Measurements from ENCODE around the gene ADIPOQ. TPM values are rescaled to one million over a fixed set of nuclear protein-coding genes. Genes with fewer than 3 reads are reported as not detected.

The ADIPOQ gene
- total and polyA plus RNA-seq, 2 of the 13 experiments (the other 11 are each of a cell fraction or from before 2014, with no cell fraction given): not detected

DNA sequence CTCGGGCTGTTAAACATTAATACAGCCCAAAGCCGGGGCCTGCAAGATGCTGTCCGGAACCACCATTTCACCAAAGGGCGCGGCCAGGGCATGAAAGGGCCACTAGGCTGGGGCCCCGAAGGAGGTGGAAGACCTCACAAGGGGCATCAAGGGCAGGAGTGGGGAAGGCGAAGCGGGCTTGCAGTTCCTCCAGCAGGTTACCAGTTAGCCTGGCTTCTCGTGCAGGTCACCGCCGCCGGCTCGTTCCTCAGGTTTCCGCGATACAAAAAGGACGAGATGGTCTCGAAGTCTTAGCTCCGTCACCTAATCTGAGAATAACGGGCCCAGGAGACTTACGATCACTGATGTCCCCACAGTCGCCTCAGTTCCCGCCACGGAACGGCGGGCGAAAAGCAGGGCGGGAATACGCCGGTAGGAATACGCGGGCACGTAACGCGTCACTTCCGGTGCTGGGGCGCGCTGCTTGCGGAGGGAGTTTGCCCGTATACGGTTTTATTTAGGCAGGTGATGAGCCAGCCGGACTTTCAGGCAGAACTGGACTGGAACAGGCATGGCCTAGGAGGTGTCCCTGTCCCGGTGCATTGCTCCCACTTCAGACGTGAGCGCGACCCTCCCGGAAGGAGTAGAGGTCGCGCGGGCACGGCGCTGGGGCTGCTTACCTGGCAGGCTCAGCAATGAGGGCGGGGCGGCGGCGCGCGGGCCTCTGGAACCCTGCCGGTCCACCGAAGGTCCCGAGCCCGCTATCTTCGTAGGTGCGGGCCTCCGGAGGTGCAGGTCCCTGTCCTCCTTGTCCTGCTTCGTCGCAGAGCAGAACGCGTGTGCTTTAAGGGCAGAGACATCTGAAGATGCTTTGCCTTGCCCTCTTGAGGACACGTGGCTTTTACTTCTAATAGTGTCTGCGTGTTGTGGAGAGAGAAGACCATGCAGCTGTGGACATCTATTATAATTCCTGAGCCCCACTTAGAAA lies 36.1 kb upstream of the ADIPOQ start, which contains the start of gene RFC4 (continued):
- TF ChIP-seq ZNF446 (CRISPR knock-in tag; IDR thresholded peaks at IDR 0.05) (peak; percentile 77; the same call in 1 of the 2 replicates), SP5 (CRISPR knock-in tag; IDR thresholded peaks at IDR 0.05; ENCODE audit: borderline replicate concordance, low read depth) (no peak), MLLT10 (CRISPR knock-in tag; IDR thresholded peaks at IDR 0.05) (no peak), ZFYVE20 (CRISPR knock-in tag; IDR thresholded peaks at IDR 0.05; ENCODE audit: borderline replicate concordance, low read depth) (peak; percentile 57; the same call in 1 of the 2 replicates), ZNF577 (CRISPR knock-in tag; IDR thresholded peaks at IDR 0.05; ENCODE audit: borderline replicate concordance, low read depth) (no peak), SRSF1 (optimal IDR thresholded peaks at IDR 0.05; ENCODE audit: low read depth, low read length) (peak; percentile 82), CREB1 (IDR thresholded peaks at IDR 0.05) (peak; percentile 93), CREB1 (CRISPR knock-in tag; IDR thresholded peaks at IDR 0.05) (peak; percentile 99), PRPF4 (IDR thresholded peaks at IDR 0.05; ENCODE audit: low read depth, low read length, poor library complexity, severe bottlenecking) (no peak), KLF6 (CRISPR knock-in tag; IDR thresholded peaks at IDR 0.05) (peak; percentile 43; the same call in 1 of the 2 replicates), MTF1 (CRISPR knock-in tag; IDR thresholded peaks at IDR 0.05) (no peak), KDM6A (CRISPR knock-in tag; IDR thresholded peaks at IDR 0.05; ENCODE audit: low read depth) (no peak), DMAP1 (CRISPR knock-in tag; IDR thresholded peaks at IDR 0.05) (peak; percentile 93), ZNF749 (CRISPR knock-in tag; IDR thresholded peaks at IDR 0.05; ENCODE audit: borderline replicate concordance) (peak; percentile 88; the same call in 1 of the 2 replicates), ATF7-NPFF (CRISPR knock-in tag; IDR thresholded peaks at IDR 0.05; ENCODE audit: low read depth) (no peak; the same call in 1 of the 2 replicates), GTF3A (CRISPR knock-in tag; conservative IDR thresholded peaks at IDR 0.05) (no peak)
- TF ChIP-seq, protein P1, sequence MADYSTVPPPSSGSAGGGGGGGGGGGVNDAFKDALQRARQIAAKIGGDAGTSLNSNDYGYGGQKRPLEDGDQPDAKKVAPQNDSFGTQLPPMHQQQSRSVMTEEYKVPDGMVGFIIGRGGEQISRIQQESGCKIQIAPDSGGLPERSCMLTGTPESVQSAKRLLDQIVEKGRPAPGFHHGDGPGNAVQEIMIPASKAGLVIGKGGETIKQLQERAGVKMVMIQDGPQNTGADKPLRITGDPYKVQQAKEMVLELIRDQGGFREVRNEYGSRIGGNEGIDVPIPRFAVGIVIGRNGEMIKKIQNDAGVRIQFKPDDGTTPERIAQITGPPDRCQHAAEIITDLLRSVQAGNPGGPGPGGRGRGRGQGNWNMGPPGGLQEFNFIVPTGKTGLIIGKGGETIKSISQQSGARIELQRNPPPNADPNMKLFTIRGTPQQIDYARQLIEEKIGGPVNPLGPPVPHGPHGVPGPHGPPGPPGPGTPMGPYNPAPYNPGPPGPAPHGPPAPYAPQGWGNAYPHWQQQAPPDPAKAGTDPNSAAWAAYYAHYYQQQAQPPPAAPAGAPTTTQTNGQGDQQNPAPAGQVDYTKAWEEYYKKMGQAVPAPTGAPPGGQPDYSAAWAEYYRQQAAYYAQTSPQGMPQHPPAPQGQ (CRISPR knock-in tag; IDR thresholded peaks at IDR 0.05; ENCODE audit: borderline replicate concordance): no peak
- TF ChIP-seq, protein P2, sequence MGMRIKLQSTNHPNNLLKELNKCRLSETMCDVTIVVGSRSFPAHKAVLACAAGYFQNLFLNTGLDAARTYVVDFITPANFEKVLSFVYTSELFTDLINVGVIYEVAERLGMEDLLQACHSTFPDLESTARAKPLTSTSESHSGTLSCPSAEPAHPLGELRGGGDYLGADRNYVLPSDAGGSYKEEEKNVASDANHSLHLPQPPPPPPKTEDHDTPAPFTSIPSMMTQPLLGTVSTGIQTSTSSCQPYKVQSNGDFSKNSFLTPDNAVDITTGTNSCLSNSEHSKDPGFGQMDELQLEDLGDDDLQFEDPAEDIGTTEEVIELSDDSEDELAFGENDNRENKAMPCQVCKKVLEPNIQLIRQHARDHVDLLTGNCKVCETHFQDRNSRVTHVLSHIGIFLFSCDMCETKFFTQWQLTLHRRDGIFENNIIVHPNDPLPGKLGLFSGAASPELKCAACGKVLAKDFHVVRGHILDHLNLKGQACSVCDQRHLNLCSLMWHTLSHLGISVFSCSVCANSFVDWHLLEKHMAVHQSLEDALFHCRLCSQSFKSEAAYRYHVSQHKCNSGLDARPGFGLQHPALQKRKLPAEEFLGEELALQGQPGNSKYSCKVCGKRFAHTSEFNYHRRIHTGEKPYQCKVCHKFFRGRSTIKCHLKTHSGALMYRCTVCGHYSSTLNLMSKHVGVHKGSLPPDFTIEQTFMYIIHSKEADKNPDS (CRISPR knock-in tag; IDR thresholded peaks at IDR 0.05): peak; percentile 44; the same call in 1 of the 2 replicates
- TF ChIP-seq, protein P3, sequence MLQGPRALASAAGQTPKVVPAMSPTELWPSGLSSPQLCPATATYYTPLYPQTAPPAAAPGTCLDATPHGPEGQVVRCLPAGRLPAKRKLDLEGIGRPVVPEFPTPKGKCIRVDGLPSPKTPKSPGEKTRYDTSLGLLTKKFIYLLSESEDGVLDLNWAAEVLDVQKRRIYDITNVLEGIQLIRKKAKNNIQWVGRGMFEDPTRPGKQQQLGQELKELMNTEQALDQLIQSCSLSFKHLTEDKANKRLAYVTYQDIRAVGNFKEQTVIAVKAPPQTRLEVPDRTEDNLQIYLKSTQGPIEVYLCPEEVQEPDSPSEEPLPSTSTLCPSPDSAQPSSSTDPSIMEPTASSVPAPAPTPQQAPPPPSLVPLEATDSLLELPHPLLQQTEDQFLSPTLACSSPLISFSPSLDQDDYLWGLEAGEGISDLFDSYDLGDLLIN (CRISPR knock-in tag; IDR thresholded peaks at IDR 0.05; ENCODE audit: borderline replicate concordance): peak; percentile 97; the same call in 1 of the 2 replicates
- TF ChIP-seq, protein P4, sequence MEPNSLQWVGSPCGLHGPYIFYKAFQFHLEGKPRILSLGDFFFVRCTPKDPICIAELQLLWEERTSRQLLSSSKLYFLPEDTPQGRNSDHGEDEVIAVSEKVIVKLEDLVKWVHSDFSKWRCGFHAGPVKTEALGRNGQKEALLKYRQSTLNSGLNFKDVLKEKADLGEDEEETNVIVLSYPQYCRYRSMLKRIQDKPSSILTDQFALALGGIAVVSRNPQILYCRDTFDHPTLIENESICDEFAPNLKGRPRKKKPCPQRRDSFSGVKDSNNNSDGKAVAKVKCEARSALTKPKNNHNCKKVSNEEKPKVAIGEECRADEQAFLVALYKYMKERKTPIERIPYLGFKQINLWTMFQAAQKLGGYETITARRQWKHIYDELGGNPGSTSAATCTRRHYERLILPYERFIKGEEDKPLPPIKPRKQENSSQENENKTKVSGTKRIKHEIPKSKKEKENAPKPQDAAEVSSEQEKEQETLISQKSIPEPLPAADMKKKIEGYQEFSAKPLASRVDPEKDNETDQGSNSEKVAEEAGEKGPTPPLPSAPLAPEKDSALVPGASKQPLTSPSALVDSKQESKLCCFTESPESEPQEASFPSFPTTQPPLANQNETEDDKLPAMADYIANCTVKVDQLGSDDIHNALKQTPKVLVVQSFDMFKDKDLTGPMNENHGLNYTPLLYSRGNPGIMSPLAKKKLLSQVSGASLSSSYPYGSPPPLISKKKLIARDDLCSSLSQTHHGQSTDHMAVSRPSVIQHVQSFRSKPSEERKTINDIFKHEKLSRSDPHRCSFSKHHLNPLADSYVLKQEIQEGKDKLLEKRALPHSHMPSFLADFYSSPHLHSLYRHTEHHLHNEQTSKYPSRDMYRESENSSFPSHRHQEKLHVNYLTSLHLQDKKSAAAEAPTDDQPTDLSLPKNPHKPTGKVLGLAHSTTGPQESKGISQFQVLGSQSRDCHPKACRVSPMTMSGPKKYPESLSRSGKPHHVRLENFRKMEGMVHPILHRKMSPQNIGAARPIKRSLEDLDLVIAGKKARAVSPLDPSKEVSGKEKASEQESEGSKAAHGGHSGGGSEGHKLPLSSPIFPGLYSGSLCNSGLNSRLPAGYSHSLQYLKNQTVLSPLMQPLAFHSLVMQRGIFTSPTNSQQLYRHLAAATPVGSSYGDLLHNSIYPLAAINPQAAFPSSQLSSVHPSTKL (CRISPR knock-in tag; IDR thresholded peaks at IDR 0.05): peak; percentile 68
